Panc1 (cell line): ENCODE measurements around the gene LRRC3C.

Experiments used
- POLR2AphosphoS5 ChIP-seq: IDR thresholded peaks from 2 replicates; pipeline ENCODE4 v1.6.1; 2012; ENCODE audit warnings: mild to moderate bottlenecking, low read depth, low read length, moderate library complexity
- TF ChIP-seq, protein P1 (sequence below): fragments of 450-650 bp; IDR thresholded peaks from 2 replicates; pipeline ENCODE4 v1.5.1; 2017; ENCODE audit warnings: mild to moderate bottlenecking

DNA sequence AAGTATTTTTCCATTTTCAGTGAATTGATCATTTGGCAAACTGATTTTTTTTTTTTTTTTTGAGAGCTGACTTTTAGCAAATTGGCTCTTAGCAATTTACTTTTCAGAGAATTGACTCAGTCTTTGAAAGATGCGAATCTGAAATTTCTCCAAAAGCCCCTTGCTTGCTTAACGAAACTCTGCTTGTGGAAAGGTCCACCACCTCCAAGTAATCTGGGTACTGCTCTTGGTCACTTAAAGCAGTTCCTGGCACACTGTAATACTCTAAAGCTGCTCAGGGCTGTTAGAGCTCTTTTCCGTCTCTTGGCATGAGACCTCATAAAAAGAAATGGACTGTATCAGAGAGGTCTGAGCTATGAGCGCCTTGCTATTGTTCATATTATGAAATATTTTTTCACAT, 12.0 kb upstream of the LRRC3C start:
- TF ChIP-seq, protein P1, sequence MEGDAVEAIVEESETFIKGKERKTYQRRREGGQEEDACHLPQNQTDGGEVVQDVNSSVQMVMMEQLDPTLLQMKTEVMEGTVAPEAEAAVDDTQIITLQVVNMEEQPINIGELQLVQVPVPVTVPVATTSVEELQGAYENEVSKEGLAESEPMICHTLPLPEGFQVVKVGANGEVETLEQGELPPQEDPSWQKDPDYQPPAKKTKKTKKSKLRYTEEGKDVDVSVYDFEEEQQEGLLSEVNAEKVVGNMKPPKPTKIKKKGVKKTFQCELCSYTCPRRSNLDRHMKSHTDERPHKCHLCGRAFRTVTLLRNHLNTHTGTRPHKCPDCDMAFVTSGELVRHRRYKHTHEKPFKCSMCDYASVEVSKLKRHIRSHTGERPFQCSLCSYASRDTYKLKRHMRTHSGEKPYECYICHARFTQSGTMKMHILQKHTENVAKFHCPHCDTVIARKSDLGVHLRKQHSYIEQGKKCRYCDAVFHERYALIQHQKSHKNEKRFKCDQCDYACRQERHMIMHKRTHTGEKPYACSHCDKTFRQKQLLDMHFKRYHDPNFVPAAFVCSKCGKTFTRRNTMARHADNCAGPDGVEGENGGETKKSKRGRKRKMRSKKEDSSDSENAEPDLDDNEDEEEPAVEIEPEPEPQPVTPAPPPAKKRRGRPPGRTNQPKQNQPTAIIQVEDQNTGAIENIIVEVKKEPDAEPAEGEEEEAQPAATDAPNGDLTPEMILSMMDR = no peak
- TF ChIP-seq POLR2AphosphoS5 = no peak
